ENCODE data around the gene ZMYND8.
"Not testable (repeated sequence)": the region's sequence is repeated elsewhere in the genome, so short reads cannot be mapped to it uniquely, and the experiment has no call there.

ZMYND8 gene

DNA sequence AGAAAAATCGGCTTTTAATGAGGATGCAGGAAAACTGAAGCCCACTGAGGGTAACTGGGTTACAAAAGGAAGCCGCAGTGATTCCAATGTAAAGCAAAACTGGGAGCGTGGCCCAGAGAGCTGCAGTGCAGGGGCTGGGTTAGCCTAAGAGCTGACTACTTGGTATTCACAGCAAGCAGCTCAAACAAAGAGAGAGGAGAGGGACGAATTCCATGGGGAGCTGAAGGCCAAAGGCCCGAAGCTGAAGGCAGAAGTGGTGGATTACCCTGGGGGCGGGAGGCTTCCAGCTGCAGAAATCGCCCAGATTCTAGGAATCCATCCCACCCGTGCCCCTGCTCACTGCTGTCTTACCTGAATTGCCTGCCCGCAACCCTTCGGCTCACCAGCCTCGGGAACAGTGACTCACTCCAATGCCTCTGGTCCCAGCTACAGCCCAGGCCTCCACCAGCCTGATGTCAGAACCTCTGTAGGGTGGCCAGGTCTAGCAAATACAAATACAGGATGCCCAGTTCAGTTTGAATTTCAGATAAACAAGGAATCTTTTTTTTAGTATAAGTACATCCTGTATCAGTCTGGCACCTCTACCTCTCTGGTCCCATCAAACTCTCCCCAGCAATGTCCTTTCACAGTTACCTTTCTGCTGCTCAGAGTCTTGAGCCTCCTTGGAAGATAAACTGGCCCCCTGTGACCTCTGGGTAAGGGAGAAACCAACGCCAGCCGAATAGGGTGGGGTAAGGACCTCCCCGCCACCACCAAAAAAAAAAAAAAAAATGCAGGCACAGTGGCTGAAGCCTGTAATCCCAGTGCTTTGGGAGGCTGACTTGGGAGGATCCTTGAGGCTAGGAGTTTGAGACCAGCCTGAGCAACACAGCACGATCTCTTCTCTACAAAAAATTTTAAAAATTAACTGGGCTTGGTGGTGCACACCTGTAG lies 14.6 kb upstream of the ZMYND8 start:
- no peak for DNase-seq (ENCODE audit: low spot score)

GRCh38 chr20:47370214-47370613 lies 13.7 kb upstream of the ZMYND8 start:
- no peak for DNase-seq (ENCODE audit: low spot score)

GRCh38 chr20:47368301-47368700 lies 11.8 kb upstream of the ZMYND8 start:
- no peak for DNase-seq (ENCODE audit: low spot score)

GRCh38 chr20:47366301-47366700 lies 9.8 kb upstream of the ZMYND8 start:
- DNase-seq (ENCODE audit: low spot score): not testable (repeated sequence)

DNA sequence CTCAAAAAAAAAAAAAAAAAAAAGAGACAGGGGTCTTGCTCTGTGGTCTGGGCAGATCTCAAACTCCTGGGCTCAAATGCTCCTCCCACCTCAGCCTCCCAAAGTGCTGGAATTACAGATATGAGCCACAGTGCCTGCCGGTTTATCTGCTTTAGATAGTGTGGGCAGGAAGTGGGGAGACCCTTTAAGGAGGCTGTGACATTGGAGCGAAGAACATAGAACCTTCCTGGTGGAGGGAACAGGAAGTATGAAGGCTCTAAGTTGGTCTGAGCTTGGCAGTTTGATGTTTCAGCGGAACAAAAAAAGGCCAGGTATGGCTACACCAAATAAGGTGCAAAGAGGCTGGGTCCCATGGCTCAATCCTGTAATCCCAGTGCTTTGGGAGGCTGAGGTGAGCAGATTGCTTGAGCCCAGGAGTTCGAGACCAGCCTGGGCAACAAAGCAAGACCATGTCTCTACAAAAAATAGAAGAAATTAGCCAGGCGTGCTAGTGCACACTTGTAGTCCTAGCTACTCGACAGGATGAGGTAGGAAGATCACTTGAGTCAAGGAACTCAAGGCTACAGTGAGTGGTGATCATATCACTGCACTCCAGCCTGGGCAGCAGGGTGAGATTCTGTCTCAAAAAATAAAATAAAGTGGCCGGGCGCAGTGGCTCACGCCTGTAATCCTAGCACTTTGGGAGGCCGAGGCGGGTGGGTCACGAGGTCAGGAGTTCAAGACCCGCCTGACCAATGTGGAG lies 8.7 kb upstream of the ZMYND8 start:
- DNase-seq (ENCODE audit: low spot score): no peak

GRCh38 chr20:47362361-47363219 lies 6.1 kb upstream of the ZMYND8 start:
- DNase-seq (ENCODE audit: low spot score): no peak

- DNase-seq (ENCODE audit: low spot score): no peak
Observed at GRCh38 chr20:47361057-47361915, 4.8 kb upstream of the ZMYND8 start.

GRCh38 chr20:47360297-47361056 lies 4.0 kb upstream of the ZMYND8 start:
- DNase-seq (ENCODE audit: low spot score): no peak

DNA sequence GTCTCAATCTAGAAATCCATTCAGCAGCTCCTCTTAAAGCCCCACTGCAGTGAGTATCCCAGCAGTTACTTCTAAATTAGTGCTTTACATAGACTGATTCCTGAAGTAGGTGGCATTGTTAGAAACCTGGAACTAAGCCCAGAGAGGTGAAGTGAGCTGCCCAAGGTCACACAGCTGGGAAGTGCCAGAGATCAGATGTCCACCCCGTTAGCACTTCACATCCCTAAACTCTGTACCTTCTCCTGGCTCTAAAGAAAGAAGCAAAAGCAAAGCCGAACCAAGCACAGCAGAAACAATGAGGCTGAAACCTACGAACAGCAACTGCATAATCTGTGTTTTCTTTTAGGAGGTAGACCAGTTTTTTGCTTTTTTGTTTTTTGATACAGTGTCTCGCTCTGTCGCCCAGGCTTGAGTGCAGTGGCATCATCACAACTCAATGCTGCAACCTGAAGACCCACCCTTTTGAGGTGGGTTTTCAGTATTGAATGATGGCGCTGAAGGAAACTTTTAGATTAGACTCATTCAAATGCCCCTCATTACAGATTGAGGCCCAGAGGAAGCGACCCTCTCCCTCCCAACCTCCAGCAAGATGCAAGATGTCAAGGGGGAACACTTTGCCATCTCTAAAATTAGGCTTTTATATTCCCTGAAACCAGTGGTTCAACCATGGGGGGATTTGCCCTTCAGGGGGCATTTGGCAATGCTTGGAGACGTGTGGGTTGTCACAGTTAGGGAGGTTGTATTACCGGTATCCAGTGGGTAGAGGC lies 3.2 kb upstream of the ZMYND8 start:
- DNase-seq (ENCODE audit: low spot score): no peak

- no peak for DNase-seq (ENCODE audit: low spot score)
Observed at GRCh38 chr20:47358672-47359529, 2.4 kb upstream of the ZMYND8 start.

DNA sequence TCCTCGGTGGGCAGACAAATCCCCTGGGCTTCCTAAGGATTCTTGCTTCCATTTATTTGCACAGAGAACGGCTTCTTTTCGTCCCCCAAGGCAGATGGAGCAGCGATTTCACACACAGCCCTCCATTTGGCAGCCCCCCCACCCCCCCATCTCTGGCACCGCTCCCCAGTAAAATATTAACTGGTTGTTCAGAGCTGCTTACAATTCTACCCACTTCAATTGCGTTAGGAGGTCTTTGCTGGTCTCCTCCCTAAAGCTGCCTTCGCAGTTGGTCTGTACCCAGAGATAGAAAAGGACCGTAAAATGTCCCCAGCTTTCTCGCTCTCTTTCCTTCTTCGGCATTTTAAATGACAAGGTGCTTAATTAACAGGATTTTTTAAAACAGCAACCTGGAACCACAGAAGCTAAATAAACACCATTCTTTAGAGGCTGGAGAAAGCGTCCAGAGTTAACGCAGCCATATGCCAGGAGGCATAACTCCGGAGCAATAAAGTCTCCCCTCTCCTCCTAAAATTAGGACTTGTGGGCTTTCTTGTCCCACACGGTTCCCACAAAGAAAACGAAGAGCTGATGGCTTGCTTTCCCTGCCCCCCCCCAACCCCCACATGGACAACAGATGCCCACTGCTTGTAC lies 1.7 kb upstream of the ZMYND8 start:
- no peak for DNase-seq (ENCODE audit: low spot score)

DNA sequence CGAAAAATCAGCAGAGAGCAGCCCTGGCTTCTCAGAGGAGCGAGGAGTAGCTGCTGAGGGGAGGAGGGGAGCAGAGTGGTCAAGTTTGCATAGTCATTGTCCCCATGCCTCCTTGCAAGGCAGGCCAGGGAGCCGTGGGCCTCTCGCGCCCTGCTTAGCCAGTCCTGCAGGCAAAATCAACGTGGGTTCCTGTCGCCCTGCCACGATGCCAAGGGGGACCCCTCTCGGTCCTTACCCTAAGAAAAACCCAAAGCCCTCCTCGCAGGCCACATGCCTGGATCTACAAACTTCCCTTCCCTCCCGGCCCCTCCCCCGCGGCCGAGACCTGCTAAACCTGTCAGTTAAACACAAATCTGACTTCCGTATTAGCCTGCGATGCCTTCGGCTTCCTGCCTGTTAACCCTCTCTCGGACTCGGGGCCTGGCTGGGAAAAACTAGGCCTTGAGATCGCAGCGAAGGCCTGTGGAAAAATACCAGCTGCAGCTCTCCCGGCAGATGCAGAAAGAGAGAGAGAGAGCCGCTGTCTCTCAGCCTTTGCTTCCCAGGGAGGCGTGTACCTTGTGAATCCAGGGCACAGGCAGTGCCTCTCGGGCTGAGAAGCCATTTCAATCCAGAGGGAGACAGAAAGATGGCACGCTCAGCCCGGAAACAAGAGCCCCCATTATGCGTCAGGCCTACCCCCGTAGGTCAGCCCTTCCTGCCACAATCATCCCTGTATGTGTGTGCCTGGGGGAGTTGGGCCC lies 968 bp upstream of the ZMYND8 start:
- peak; percentile 61 for DNase-seq (ENCODE audit: low spot score)

DNA sequence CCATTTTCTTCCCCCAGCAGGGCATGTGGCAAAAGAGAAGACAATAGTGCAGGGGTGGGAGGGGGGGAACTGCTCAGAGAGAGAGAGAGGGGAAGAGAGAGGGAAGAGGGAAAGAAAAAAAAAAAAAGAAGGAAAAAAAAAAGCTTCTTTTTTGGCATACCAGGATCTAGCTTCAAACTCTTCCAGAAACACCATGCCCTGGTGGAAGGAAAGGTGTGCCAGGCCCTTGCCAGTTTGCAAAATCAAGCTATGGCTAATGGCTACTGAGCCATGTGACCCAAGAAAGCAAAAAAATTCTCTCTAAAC lies 326 bp downstream of the ZMYND8 start:
- DNase-seq (ENCODE audit: low spot score): no peak

DNA sequence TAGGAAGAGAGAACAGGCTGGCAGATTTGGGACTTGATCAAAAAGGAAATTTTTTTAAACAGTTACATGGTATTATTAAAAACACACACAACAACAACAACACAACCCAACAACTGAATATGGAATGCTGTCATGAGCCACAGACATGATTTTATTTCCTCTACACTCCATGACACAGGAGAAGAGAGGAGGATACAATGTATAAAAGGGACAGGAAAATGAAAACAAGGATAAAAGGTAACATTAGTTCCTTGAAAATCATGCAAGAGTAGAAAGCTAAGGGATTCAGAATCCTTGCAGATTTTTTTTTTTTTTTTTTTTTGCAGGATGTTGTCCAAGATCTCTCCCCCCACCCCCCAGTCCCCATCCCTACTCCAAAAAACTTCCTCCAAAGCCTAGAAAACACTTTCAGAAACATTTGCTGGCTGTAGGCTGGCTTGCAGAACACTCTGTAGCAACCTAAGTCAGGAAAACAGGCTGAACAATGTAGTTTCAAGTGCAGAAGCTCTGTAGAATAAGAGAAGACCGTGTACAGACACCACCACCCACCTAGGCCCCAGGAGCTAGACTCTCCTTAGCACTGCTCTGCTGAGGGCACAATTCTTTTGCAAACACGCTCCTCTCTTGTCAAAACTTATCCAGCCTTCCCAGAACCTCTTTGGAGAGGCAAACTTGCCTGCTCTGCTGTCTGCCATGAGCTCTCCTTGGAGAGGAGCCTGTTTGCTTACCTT lies 845 bp downstream of the ZMYND8 start:
- DNase-seq (ENCODE audit: low spot score): no peak

DNA sequence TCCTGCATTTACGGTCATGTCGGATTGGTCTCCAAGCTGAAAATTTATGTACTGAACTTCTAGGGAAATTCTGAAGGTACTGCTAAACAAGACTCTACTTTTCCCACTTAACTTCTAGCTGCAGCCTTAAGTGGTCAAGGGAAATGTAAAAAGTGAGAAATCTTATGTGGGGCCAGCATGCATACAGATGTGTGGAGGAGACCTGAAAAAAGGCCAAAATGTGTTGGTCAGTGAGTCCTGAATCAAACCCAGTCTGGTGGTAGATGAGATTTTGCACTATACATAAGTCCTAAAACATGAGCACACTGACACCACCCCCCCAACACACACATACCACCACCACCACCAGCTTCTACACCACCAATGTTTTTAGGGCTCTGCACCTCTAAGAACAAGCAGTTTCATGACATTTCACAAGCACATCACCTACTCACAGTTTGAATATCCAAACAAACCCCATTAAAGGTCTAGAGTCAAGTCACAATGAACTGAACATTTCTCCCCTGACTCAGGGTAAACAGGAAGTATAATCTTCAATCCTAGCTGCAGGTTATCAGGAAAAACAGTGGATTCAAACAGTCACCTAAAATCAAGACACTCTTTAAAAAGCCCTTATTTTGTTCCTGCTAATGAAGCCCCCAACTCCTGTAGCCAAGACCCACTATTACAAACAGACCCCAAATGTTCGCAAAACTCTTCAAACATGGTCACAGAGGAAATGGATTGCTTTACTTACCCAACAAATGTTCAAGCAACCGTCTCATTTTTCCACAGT lies 1.6 kb downstream of the ZMYND8 start:
- no peak for DNase-seq (ENCODE audit: low spot score)

DNA sequence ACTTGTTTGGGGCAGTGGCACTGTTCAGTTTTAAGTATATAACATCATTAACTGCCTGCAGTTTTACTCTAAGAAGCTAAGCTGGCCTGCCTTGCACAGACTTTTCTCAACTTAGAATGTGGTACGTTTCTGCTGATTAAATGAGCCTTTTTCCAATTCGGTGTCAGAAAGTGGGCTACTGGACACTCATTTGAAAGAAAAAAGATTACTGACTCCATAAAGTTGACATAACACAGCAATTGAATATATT lies 2.1 kb downstream of the ZMYND8 start:
- no peak for DNase-seq (ENCODE audit: low spot score)
